Measurements from ENCODE around the gene SOCS2. TPM values are rescaled to one million over a fixed set of nuclear protein-coding genes. Genes with fewer than 3 reads are reported as not detected.

Gene SOCS2
- total and polyA plus RNA-seq, 2 of the 8 experiments (the other 6 are each of a cell fraction or from before 2014, with no cell fraction given), result 14.5 to 18.0 TPM

GRCh38 chr12:93568091-93568490, 4.4 kb upstream of the SOCS2 start:
- ChIA-PET POLR2A (ENCODE audit: partially characterized antibody) (interaction anchor here (1.6 kb wide), 1 partner anchor 11 kb away, joined by 4 read pairs; no protein-coding TSS in a partner anchor), CTCF (ENCODE audit: partially characterized antibody) (interaction anchor here (0.6 to 5.0 kb wide), 14 partner anchors 9 to 556 kb away, joined by 3 to 51 read pairs (median 4); no protein-coding TSS in a partner anchor)
- Histone ChIP-seq H4K5ac (ENCODE audit: insufficient read length, low read depth, low read length) (no peak overlapping the region), H3K14ac (ENCODE audit: insufficient read length) (no peak overlapping the region), H2BK20ac (ENCODE audit: low read length) (no peak overlapping the region), H4K91ac (replicated peaks; ENCODE audit: insufficient read length, low read length) (no peak overlapping the region), H2BK12ac (ENCODE audit: low read depth, low read length) (no peak overlapping the region), H3K9me3 (ENCODE audit: insufficient read depth in 2 of 2, low read depth in 1 of 2, low read length in 1 of 2) (no peaks in the 10 kb centered on the region), H3K79me1 (ENCODE audit: low read depth, low read length) (no peaks in the 10 kb centered on the region), H2BK120ac (replicated peaks; ENCODE audit: low read depth, low read length) (no peak overlapping the region), H3K4ac (replicated peaks; ENCODE audit: insufficient read length, low read depth, low read length) (no peak overlapping the region), H2BK15ac (ENCODE audit: low read length) (no peak overlapping the region), H3K36me3 (ENCODE audit: control insufficient read depth in 2 of 4, insufficient read depth in 4 of 4, low read length in 3 of 4) (no peaks in the 10 kb centered on the region), H4K20me1 (replicated peaks in 1 of 2; ENCODE audit: control insufficient read depth in 1 of 2, insufficient read depth in 2 of 2, low read length in 2 of 2) (peaks cover 0 to 4% of the 10 kb centered on the region in 2 experiments), H2AFZ (ENCODE audit: low read length) (no peak overlapping the region), H3K18ac (ENCODE audit: extremely low read depth, low read length) (no peak overlapping the region), H3K4me2 (ENCODE audit: insufficient read depth in 1 of 2, low read depth in 2 of 2, low read length in 2 of 2) (no peak overlapping the region), H3K27ac (ENCODE audit: low read depth, low read length) (no peak overlapping the region), H4K8ac (ENCODE audit: extremely low read depth, insufficient read depth, low read length) (no peak overlapping the region), H3K4me1 (replicated peaks in 1 of 4; ENCODE audit: control insufficient read depth in 3 of 4, insufficient read depth in 4 of 4, low read length in 3 of 4) (no peaks in the 10 kb centered on the region; a peak in 3 of 7 replicates), H3K23ac (ENCODE audit: insufficient read length) (no peak overlapping the region), H3K4me3 (ENCODE audit: extremely low read depth in 1 of 4, insufficient read depth in 2 of 4, low read depth in 3 of 4, low read length in 4 of 4) (no peak overlapping the region), H3K9ac (replicated peaks in 1 of 4; ENCODE audit: extremely low read depth in 1 of 4, low read depth in 3 of 4, low read length in 3 of 4) (no peak overlapping the region), H2BK5ac (ENCODE audit: low read depth, low read length) (no peak overlapping the region), H2AK5ac (ENCODE audit: low read depth, low read length) (no peak overlapping the region), H3K79me2 (ENCODE audit: control insufficient read depth in 1 of 2, insufficient read depth in 2 of 2, low read length in 2 of 2) (no peaks in the 10 kb centered on the region), H3K27me3 (replicated peaks in 1 of 4; ENCODE audit: control insufficient read depth in 3 of 4, extremely low read depth in 1 of 4, insufficient read depth in 3 of 4, low read length in 3 of 4) (peaks cover 0 to 12% (median 6%) of the 10 kb centered on the region in 4 experiments; a peak in 4 of 7 replicates), H3K23me2 (ENCODE audit: low read depth, low read length) (peaks cover 18% of the 10 kb centered on the region; the same call in 1 of the 2 replicates), H3K56ac (replicated peaks; ENCODE audit: insufficient read length, low read depth, low read length) (no peak overlapping the region)
- DNase-seq (ENCODE audit: low read depth in 1 of 2, low spot score in 2 of 2) (no peak), FAIRE-seq (no peak)
- WGBS, 2 experiments (ENCODE audit: extremely low coverage in 1 of 2, insufficient coverage in 1 of 2, insufficient read length in 1 of 2, insufficient replicate concordance in 2 of 2, low coverage in 1 of 2, low lambda C conversion rate in 2 of 2, missing lambda C conversion rate in 1 of 2), result 90% methylated on average over 3 of the region's 3 CpGs; no CpG with 5 or more reads in 1 of the 2 experiments
- no peak for TF ChIP-seq ATF2 (IDR thresholded peaks at IDR 0.05; ENCODE audit: low read length)
